Measurements from ENCODE around the gene ZBTB17.

ZBTB17 gene

DNA sequence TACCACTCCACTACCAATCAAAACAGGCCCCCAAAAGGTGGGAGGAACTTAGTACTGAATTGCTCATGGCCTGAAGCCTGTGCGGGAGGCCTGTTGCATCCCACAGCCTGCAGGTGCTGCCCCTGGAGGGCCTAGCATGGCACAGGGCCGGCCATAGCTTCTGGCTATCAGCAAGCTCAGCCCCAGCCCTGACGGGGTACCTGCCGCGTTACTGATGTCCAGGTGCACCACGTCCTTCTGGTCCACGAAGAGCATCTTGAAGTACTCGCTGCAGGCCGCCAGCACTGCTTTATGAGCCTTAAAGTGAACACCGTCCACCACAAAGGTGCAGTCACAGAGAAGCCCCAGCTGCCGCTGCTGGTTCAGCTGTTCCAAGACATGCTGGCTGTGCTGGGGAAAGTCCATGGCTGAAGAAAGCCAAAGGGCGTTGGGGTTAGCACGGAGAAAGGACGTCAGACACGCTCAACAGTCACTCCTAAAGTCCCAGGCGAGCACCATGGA is 27.8 kb downstream of the ZBTB17 start:
- DNase-seq (ENCODE audit: low read depth in 2 of 2, low spot score in 1 of 2) = no peak

DNA sequence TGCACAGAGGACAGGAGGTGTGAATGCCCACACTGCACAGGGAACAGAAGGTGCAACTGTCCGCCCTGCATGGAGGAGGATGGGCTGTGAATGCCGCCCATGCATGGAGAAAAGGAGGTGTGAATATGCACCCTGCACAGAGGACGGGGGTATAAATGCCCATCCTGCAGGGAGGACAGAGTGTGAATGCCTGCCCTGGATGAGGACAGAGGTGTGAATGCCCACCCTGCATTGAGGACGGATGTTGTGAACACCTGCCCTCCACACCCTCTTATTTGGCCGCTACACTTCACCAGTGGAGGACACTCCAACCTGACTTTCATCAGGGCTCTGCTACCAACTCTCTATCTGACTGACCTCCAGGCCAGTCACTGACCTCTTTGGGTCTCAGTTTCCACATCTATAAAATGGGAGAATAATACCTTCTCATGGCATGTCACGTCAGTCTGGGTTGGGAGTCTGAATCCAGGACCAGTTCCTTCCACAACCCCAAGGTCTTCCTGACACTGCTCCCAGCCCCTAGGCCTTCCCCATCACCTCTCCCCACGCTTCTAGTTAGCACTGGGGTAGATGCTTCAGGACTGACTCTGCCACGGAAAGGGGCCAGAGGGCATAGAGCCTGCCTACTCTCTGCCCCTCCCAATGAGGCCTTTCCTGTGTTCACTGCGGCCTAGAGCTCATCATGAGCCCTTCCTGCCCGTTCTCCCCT is 28.4 kb downstream of the ZBTB17 start:
- no peak for DNase-seq (ENCODE audit: low read depth in 2 of 2, low spot score in 1 of 2)

DNA sequence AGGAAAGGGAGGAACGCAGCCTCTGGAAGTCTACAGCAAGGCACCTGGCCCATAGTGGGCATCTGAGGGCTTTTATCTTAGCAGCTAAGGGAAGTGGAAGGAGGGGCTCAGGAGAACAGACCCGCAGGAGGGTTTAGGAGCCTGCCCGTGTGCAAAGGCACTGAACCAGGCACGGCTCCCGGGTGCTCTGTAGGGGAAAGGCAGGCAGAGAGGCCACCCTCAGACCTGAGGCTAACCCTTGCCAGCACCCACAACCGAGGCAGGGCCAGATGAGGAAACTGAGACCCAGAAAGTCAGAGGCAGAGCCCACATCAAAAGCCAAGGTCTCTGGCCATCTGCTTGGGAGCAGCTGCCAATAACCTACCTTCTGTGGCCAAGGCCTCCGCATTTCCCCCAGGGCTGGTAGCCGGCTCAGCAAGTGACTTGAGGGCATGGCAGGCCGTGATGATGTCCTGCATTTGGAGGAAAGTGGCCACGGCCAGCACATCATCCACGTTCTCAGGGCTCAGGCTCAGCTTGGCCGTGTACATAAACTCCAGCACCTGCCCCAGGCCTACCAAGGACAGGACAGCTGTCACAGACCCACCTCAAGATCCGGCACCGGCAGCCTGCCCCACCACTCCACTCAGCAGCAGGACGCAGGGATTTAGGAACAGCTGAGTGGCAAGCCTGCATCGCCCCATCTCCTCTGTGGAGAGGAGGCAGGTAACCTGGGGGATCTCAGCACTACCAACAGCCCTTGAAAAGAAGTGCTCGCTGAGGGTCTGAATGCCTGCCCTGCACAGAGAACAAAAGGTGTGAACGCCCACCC is 29.1 kb downstream of the ZBTB17 start:
- DNase-seq (ENCODE audit: low read depth in 2 of 2, low spot score in 1 of 2) = no peak

DNA sequence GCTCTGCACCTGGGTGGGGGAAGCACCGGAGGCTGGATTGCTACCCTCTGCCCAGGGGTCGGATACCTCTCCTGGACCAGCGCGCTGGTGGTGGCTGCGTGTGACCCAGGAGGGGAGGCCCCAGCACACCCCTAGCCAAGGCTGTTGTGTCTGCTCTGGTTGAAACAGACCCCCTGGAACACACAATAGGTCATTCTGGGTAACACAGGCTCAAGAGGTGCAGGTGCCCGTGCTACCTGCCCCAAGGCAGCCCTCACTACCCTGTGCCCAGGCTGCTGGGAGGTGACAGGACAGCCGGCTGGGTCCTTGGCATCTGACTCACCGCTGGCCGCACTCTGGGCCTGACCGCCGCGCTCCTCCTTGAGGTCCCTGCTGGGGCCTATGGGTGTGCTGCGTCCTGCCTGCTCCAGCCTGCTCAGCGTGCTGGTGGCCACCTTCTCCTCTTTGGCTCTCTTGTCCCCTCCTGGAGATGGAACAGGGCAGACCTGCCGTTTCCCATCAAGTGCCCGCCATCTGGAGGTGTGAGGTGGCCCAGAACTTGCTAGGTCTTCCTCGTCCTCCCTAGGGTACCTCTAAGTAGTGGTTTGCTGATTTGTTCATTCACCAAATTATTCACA is 30.0 kb downstream of the ZBTB17 start:
- DNase-seq (ENCODE audit: low read depth in 2 of 2, low spot score in 1 of 2) = no peak

DNA sequence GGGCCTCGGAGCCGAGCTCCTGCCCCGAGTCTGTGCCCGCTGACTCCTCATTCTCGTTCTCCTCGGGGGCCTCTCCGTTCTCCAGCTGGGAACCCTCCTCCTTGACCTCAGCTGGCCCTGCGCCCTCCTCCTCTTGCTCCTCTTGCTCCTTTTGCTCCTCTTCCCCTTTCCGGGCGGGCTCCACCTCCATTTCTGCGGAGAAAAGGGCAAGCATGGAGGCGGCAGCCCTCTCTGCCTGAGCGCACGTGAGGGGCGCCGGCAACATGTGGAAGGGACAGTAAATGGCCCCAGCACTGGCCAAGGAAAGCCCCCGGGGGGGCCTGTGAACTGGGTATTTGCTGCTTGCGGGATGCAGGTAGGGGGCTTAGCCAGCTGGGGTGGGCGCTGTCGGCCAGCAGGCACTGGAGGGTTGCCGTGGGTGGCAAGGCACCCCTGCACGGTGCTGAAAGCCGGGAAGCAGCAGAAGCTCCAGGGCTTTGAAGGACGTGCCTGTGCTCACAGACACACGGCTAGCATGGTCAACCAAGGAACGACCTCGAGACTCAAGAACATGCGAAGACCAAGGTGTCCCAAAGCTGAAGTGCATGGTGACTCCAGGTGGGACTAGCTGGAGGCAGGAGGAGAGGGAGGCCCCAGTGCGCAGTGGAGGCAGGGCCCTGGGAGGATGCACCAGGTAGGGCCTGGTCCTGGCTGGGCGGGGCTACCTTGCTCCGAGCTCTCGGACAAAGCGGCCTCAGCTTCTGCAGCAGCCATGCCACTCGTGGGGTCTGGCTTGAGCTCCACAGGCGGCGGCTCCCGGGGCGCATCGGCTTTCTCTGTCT is 30.7 kb downstream of the ZBTB17 start:
- no peak for DNase-seq (ENCODE audit: low read depth in 2 of 2, low spot score in 1 of 2)

DNA sequence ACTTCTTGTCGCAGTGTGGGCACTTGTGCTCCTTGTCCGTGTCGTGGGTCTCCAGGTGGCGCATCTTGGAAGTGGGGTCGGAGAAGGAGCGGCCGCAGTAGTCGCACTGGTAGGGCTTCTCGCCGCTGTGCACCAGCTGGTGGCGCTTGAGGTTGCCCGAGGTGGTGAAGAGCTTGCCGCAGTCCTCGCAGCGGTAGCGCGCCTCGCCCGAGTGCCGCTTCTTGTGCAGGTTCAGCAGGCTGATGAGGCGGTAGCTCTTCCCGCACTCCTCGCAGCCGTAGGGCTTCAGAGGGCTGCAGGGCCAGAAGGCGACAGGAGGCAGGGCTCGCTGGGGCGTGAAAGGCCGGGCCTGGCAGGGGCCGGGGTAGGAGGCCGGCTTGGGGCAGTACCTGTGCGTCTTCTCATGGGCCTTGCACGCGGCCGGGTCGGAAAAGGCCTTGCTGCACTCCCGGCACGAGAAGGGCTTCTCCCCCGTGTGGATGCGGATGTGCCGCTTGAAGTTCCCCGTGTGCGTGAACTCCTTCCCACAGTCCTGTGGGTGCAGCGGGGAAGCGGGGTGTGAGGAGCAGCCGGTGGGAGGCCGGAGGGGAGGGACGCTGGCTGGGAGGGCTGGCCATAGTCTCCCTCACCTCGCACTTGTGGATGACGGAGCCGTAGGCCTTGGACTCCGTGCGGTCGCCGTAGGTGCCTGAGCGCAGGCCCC is 31.4 kb downstream of the ZBTB17 start:
- DNase-seq (ENCODE audit: low read depth in 2 of 2, low spot score in 1 of 2) = no peak

DNA sequence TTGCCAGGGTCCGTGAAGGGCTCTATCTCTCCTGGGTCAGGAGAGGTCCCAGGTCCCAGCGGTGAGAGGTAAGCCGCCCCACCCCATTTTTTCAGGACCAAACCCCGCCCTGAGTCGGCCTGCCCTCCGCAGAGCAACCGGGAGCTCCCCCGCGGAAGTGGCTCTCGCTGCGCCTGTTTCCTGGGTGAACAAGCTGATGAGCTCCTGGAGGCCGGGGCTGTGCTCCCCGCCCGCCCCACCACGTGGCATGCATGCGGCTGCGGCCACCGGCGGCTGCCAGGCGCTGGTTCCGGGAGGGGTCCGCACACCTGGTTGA is 32.0 kb downstream of the ZBTB17 start:
- DNase-seq (ENCODE audit: low read depth in 2 of 2, low spot score in 1 of 2) = no peak

DNA sequence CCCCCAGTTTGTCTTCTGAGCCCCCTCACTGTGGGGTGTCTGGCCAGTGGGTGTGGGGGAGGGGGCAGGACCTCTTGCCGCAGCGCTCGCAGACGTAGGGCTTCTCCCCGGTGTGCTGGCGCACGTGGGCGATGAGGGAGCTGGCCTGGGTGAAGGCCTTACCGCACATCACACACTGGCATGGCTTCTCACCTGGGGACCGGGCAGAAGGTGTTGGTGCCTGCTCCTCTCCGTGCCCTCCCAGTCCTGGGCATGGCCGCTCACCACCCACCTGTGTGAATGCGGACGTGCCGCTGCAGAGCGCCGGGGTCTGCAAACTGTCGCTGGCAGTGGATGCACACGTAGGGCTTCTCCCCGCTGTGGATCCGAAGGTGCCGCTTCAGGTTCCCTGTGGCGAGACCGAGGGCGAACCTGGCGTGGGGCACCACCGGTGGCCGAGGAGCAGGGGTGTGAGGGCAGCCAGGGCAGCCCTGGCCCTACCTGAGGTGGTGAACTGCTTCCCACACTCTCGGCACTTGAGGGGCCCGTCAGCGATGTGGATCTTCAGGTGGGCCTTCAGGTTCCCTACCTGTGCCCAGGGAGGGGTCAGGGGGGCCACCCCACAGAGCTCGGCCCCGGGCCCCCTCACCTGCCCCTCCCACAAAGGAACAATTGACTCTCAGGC is 32.4 kb downstream of the ZBTB17 start:
- DNase-seq (ENCODE audit: low read depth in 2 of 2, low spot score in 1 of 2) = no peak

DNA sequence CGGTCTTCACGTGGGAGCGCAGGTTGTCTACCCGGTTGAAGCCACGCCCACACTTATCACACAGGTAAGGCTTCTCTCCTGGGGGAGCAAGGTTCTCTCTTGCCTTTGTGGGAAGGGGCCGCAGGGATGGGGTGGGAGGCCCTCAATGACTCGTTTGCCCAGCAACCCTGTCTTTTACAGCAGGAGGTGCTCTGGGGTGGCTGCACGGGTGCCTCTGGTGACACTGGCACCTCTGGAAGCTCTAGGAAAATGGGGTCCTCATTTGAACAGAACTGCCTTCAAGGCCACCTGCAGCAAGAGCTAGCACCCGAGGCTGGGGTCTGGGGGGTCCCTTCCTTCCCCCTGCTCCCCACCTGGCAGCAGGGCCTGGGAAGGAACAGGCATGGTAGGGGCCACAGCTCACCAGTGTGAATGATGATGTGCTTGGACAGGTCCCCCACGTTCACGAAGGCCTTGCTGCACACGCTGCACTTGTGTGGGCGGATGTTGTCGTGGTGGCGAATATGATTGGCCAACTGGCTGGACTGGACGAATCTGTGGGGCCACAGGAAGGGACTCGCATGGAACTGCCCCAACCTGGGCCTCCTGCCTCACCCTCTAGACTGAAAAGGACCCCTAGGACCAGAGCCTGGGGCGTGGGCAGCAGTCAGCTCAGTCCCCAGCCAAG is 33.1 kb downstream of the ZBTB17 start:
- no peak for DNase-seq (ENCODE audit: low read depth in 2 of 2, low spot score in 1 of 2)

DNA sequence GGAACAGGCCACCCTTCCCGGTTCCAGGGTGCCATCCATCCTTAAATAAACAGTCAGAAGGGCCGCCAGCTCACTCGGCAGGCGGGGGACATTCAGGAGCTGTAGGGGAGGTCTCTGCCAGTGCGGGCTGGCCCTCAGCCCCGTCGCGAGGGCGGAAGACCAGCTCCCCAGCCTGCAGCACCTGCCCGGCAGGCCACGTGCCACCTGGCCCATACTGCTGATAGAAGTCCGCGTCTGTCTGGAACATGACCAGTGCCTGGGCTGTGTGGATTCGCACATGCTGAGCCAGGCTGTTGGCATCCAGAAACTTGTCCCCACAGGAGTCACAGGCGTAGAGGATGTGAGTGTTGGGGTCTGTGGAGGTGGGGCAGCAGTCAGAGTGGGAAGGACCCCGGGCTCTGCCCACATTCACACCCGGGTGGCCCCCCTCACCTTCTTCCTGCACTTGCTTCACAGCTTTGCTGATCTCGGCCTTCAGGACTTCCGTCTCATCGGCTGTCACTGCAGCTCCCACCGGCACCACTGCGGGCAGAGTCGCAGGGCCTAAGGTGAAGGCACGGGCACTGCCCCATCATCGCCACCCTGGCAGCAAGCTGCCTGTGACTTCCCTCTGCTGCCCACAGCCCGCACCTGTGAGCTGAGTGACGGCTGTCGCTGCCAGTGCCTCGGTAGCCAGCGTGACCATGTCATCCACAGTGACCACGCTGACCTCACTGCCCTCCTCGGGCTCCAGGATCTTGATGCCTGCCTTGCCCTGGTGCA is 33.8 kb downstream of the ZBTB17 start:
- no peak for DNase-seq (ENCODE audit: low read depth in 2 of 2, low spot score in 1 of 2)

DNA sequence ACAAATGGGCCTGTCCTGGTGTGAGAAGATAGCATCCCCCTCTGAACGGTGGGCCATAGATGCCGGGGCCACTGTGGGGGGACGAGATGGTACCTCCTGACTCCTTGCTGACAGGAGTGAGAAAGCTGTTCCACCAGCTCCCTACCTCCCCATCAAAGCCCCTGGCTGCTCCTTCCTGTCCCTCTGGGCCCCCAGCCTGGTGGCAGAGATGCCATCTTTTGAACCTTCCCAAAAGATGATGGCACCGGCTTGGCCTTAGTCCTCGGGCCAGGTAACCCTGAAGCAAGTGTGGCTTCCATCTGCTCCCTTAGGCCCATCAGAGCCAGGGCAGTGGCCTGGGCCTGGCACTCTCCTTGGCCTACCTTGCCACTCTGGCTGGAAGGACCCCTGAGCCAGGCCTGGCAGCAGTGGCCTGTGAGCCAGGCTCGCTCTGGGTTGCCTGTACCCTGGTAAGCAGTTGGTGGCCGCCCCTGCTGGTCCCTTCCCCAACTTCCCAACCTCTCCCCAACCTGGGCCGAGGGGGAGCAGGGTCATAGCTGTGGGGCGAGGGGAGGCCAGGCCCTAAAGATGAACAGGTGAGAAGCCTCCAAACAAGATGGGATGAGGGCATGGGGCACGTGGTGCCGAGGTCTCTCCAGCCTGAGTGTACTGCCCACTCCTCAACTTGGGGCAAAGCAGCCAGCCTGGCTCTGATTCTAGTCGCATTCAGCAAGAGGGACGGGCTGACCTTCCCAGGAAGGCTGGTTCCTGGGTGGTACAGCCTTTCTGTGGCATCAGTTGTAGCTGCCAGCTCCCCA is 34.7 kb downstream of the ZBTB17 start:
- no peak for DNase-seq (ENCODE audit: low read depth in 2 of 2, low spot score in 1 of 2)

DNA sequence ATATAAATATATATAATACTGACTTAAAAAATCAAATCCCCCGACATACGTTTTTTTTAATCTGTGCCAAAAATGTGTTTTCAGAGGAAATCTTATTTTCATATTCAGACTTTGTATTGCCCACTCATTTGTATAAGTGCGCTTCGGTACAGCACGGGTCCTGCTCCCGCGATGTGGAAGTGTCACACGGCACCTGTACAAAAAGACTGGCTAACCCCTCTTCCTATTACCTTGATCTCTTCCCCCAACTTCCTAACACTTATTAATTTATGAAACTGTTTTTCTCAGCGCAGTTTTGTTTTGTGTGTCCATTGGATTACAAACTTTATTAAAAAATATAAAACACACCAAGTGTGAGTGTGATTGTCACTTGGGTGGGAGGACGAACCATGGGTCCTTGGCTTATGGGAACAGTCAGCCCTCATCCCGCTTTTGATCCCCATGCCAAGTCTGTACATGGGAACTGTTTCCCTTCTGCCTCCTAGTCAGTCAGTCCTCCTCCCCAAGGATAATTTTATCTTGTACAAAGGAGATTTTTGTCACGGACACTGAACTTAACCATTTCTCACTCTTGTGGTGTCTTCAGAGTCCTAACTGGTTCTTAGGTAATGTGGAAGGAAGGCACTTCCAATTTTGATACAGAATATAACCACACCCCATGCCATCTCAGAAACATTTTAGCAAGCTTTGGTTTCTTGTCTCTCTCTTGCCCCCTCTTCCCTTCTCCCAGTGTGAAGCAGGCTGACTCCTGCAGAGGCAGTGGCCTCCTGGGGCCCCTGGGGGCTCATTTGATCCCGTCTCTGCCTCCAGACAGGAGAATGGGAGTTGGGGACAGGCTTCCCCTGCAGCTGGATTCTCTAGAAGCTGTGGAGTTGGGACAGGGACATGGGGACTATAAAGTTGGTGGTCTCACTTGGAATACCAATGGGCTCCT is 35.5 kb downstream of the ZBTB17 start:
- no peak for DNase-seq (ENCODE audit: low read depth in 2 of 2, low spot score in 1 of 2)

DNA sequence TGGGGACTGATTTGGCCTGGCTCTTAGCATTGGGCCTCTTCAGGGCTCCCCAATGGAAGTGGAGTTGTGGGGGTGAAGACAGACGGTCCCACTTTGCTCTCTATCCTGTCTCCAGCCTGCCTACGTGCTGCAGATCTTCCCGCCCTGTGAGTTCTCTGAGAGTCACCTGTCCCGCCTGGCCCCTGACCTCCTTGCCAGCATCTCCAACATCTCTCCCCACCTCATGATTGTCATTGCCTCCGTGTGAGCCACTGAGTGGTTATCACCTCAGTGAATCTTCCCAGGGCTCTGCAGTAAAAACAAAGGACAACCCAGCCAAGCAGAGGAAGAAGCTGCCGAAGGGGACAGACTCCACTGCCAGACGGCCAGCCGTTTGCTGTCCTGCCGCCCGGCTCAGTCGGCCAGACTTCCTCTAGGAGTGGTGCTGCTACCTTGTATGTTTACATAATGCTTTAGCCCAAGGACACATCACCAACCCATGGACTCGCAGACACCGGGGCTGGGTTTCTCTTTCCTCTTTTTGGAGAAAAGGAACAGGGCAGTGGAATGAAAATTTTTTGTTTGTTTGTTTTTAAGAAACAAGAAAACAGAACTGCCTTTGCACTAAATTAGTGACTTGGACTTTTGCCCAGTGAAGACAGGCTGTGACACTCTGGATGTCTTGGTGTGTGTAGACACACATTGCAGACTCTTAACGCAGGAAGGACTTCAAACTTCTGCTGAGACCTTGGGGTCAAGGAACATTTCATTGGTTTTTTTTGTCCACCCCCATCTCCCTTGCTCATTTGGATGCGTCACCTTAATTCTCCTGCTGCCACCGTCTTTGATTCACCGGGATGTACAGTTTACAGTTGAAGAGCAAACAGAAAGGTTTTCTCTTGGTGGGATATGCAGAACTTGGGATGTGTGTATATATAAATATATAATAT is 36.5 kb downstream of the ZBTB17 start:
- no peak for DNase-seq (ENCODE audit: low read depth in 2 of 2, low spot score in 1 of 2)

DNA sequence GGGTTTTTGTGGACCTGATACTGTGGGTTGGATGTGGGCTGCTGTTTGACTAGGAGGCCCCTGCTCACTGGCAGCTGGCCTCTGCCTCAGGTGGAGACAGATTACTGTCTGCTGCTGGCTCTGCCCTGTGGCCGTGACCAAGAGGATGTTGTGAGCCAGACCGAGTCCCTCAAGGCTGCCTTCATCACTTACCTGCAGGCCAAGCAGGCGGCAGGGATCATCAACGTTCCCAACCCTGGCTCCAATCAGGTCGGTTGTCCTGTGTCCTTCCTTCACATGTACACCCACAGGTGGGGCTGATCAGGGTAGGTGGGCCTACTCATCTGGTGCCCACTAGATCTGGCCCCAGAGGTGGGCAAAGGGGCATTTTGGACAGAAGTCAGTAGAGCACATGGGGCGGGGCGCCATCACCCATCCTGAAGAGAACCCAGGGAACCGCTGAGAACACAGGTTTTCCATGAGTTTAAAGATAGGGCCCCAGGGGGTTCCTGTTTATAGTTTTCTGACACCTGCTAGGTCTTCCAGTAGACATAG is 37.2 kb downstream of the ZBTB17 start:
- DNase-seq (ENCODE audit: low read depth in 2 of 2, low spot score in 1 of 2) = no peak

DNA sequence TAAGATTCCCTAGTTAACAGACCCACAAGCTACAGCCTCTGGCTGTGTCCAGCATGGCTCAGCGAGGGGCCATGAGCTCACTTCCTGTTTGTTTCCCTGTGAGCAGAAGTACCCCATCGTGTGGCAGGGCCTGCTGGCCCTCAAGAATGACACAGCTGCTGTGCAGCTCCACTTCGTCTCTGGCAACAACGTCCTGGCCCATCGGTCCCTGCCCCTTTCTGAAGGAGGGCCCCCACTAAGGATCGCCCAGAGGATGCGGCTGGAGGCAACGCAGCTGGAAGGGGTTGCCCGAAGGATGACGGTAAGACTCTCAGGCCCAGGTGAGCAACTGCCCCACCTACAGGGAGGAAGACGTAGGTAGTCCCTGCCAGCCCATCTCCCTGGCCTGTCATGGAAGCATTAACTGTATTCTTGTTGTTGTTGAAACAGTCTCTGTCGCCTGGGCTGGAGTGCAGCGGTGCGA is 38.2 kb downstream of the ZBTB17 start:
- DNase-seq (ENCODE audit: low read depth in 2 of 2, low spot score in 1 of 2) = no peak

DNA sequence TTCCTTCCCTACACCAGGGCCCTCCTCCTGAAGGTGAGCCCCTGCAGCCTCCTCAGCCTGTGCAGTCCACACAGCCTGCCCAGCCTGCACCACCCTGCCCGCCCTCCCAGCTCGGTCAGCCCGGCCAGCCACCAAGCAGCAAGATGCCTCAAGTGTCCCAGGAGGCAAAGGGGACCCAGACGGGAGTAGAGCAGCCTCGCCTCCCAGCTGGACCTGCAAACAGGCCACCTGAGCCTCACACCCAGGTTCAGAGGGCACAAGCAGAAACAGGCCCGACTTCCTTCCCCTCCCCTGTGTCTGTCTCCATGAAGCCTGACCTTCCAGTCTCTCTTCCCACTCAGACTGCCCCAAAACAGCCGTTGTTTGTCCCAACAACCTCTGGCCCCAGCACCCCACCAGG is 38.8 kb downstream of the ZBTB17 start:
- DNase-seq (ENCODE audit: low read depth in 2 of 2, low spot score in 1 of 2) = no peak

All from stimulated activated CD8-positive, alpha-beta memory T cell treated with anti-CD3 and anti-CD28 coated beads, Interleukin-4, amount 100 ng/mL, for 1 hour (primary cell).